Measurements from ENCODE around the gene GLS.
"Not testable (repeated sequence)": the region's sequence is repeated elsewhere in the genome, so short reads cannot be mapped to it uniquely, and the experiment has no call there.

Gene GLS

DNA sequence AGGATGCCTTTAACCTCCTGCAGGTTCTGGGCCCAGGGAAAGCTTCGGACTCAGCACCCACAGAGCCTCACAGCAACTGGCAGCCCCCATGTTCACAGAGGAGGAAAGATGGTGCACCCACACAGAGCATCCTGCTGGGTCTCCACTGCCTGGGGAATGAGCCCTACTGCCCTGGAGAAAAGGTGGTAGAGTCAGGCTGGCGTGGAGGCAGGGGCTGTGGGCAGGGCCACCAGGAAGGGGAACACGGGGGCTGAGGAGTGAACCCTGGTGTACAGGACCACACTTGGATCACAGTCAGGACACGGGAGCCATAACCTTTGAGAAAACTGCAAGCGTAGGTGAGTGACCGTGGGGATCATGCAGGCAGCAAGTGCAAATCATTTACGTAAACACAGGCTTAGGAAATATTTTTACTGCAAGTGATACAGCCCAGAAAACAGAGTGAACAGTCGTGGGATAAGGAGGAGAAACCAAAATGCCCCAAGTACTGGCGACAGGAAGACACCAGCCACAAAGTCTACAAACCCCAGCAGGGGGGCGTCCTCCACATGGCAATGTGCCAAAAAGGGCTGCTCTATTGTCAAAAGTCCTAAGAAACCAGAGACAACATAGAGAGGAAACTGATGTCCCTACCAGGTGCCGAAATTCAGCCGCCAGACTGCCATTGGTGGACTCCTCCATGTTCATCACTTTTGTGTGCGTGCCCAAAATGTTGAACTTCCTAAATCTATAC, 105.8 kb downstream of the GLS start:
- Histone ChIP-seq H3K4me3 (ENCODE audit: low read length) (no peak overlapping the region), H3K27me3 (replicated peaks; ENCODE audit: control insufficient read depth, insufficient read depth, low read length) (no peaks in the 10 kb centered on the region), H3K9ac (ENCODE audit: low read length) (no peak overlapping the region), H3K9me3 (ENCODE audit: control insufficient read depth, low read length) (no peaks in the 10 kb centered on the region), H3K36me3 (ENCODE audit: control insufficient read depth, insufficient read depth, low read length, severe bottlenecking) (peaks cover 100% of the 10 kb centered on the region), H3K4me1 (ENCODE audit: control insufficient read depth, insufficient read depth, low read length) (peaks cover 4% of the 10 kb centered on the region)
- DNase-seq (ENCODE audit: low read depth): no peak

DNA sequence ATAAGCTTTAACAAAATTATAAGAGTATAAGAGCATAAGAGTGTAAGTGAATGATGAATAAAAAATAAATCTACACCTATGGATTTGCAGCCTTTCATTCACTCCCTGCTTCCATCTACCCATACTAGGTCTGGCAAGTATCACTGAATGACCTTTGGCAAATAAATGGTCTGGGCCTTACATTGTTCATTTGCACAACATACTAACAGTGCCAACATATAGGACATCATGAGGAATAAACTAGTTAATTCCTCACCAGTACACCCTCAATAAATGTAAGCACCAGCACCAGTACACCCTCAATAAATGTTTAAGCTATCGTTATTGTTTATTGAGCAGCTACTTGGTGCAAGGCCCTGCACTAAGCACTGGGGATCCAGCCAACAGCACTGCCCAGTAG, 106.5 kb downstream of the GLS start:
- Histone ChIP-seq H3K9me3 (ENCODE audit: control insufficient read depth, low read length) (no peaks in the 10 kb centered on the region), H3K4me1 (ENCODE audit: control insufficient read depth, insufficient read depth, low read length) (peaks cover 4% of the 10 kb centered on the region), H3K27me3 (replicated peaks; ENCODE audit: control insufficient read depth, insufficient read depth, low read length) (no peaks in the 10 kb centered on the region), H3K36me3 (ENCODE audit: control insufficient read depth, insufficient read depth, low read length, severe bottlenecking) (peaks cover 100% of the 10 kb centered on the region), H3K9ac (ENCODE audit: low read length) (no peak overlapping the region), H3K4me3 (ENCODE audit: low read length) (no peak overlapping the region)
- DNase-seq (ENCODE audit: low read depth): no peak

DNA sequence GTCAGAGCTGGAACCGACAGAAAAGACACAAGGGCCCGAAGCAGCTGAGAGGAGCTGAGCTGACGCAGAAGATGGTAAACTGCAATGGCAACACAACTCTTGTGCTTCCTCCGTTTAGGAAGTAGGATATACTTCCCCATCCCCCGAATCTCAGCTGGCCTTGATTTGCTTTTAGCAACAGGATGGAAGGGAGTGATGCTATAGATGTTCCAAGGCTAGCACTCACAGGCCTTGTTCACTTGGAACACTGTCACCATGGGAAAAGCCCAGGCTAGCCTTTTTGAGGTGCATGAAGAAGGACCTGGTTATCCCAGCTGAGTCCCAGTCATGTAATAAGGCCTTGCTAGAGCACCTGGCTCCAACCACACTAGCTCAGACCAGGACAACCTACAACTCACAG, 107.3 kb downstream of the GLS start:
- peaks cover 4% of the 10 kb centered on the region for H3K4me1 ChIP-seq (ENCODE audit: control insufficient read depth, insufficient read depth, low read length)
- no peak overlapping the region for H3K9ac ChIP-seq (ENCODE audit: low read length)
- no peaks in the 10 kb centered on the region for H3K27me3 ChIP-seq (replicated peaks; ENCODE audit: control insufficient read depth, insufficient read depth, low read length)
- no peak for DNase-seq (ENCODE audit: low read depth)
- no peaks in the 10 kb centered on the region for H3K9me3 ChIP-seq (ENCODE audit: control insufficient read depth, low read length)
- H3K36me3 ChIP-seq (ENCODE audit: control insufficient read depth, insufficient read depth, low read length, severe bottlenecking): peaks cover 99% of the 10 kb centered on the region
- no peak overlapping the region for H3K4me3 ChIP-seq (ENCODE audit: low read length)

DNA sequence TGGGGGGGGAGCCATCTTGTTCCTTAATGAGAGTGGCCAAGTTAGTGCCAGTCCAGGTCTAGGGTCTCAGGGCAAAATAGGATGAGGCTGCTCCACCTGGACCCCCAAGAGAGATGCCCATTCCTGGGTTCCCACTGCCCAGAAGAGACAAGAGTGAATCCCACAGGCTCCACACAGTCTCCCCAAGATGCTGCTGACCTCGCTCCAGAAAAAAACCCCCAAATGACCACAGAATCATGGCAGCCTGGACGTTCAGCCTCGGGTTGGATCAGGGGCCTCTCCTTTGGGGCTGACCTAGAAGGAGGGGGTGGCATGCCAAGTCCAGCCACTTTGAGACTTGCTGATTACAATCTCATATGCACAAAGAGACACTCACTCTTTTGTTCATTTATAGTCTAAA, 108.3 kb downstream of the GLS start:
- H3K9ac ChIP-seq (ENCODE audit: low read length): no peak overlapping the region
- peaks cover 4% of the 10 kb centered on the region for H3K4me1 ChIP-seq (ENCODE audit: control insufficient read depth, insufficient read depth, low read length)
- H3K36me3 ChIP-seq (ENCODE audit: control insufficient read depth, insufficient read depth, low read length, severe bottlenecking): peaks cover 99% of the 10 kb centered on the region
- no peak overlapping the region for H3K4me3 ChIP-seq (ENCODE audit: low read length)
- H3K27me3 ChIP-seq (replicated peaks; ENCODE audit: control insufficient read depth, insufficient read depth, low read length): no peaks in the 10 kb centered on the region
- no peak for DNase-seq (ENCODE audit: low read depth)
- H3K9me3 ChIP-seq (ENCODE audit: control insufficient read depth, low read length): no peaks in the 10 kb centered on the region

DNA sequence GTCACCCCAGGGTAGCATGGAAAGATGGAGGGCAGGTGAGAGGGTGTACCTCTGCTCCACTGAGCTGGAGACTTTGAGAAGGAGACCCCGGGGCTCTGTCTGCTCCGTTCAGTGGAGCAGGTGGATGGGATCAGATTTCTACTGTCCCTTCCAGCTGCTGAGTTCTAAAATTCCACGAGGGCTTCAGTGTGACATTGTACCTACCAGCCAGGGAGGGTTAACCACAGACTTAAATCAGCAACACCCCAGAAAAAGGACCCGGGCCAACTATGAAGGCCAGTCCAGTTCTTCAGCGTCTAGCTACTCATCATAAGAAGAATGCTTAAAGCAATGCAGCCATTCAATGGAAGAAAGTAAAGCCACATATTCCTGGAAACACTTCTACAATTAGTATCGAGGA, 109.5 kb downstream of the GLS start:
- no peaks in the 10 kb centered on the region for H3K27me3 ChIP-seq (replicated peaks; ENCODE audit: control insufficient read depth, insufficient read depth, low read length)
- no peak for DNase-seq (ENCODE audit: low read depth)
- peaks cover 97% of the 10 kb centered on the region for H3K36me3 ChIP-seq (ENCODE audit: control insufficient read depth, insufficient read depth, low read length, severe bottlenecking)
- no peak overlapping the region for H3K4me3 ChIP-seq (ENCODE audit: low read length)
- peaks cover 4% of the 10 kb centered on the region for H3K4me1 ChIP-seq (ENCODE audit: control insufficient read depth, insufficient read depth, low read length)
- no peaks in the 10 kb centered on the region for H3K9me3 ChIP-seq (ENCODE audit: control insufficient read depth, low read length)
- H3K9ac ChIP-seq (ENCODE audit: low read length): no peak overlapping the region

DNA sequence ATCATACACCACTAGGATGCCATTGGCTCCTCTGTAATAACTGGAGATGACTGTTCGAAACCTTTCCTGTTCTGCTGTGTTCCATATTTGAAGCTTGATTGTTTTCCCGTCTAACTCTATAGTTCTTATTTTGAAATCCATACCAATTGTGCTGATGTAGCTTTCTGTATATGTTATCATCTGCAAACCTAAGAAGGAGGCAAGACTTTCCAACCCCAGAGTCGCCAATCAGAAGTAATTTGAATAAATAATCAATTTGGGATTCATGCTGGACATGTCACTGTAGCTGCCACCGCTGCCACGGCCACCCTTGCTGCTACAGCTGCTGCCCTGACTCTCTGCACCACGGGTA, 112.6 kb downstream of the GLS start:
- peaks cover 97% of the 10 kb centered on the region for H3K36me3 ChIP-seq (ENCODE audit: control insufficient read depth, insufficient read depth, low read length, severe bottlenecking)
- peaks cover 4% of the 10 kb centered on the region for H3K4me1 ChIP-seq (ENCODE audit: control insufficient read depth, insufficient read depth, low read length)
- H3K27me3 ChIP-seq (replicated peaks; ENCODE audit: control insufficient read depth, insufficient read depth, low read length): no peaks in the 10 kb centered on the region
- no peaks in the 10 kb centered on the region for H3K9me3 ChIP-seq (ENCODE audit: control insufficient read depth, low read length)
- DNase-seq (ENCODE audit: low read depth): no peak
- H3K4me3 ChIP-seq (ENCODE audit: low read length): no peak overlapping the region
- H3K9ac ChIP-seq (ENCODE audit: low read length): no peak overlapping the region

DNA sequence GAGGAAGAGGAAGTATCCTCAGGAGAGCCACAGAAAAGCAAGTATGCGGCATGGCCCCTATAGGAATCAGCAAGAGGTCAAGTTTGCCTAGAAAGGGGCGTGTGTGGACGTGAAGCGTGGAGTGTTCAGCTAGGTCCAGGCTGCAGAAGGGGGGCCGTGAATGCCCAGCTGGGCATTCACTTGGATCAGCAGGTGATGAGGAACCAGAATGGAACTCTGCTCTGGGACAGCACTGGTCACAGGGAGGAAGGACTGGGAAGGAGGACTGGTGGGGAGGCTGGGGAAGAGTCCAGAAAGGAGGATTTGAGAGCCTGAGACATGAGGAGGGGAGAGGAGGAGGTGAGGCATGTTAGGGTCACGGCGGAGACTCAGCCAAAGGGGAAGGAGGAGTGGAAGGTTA, 113.5 kb downstream of the GLS start:
- peaks cover 97% of the 10 kb centered on the region for H3K36me3 ChIP-seq (ENCODE audit: control insufficient read depth, insufficient read depth, low read length, severe bottlenecking)
- H3K27me3 ChIP-seq (replicated peaks; ENCODE audit: control insufficient read depth, insufficient read depth, low read length): no peaks in the 10 kb centered on the region
- no peak overlapping the region for H3K4me3 ChIP-seq (ENCODE audit: low read length)
- H3K9me3 ChIP-seq (ENCODE audit: control insufficient read depth, low read length): no peaks in the 10 kb centered on the region
- H3K9ac ChIP-seq (ENCODE audit: low read length): no peak overlapping the region
- peaks cover 4% of the 10 kb centered on the region for H3K4me1 ChIP-seq (ENCODE audit: control insufficient read depth, insufficient read depth, low read length)
- no peak for DNase-seq (ENCODE audit: low read depth)

DNA sequence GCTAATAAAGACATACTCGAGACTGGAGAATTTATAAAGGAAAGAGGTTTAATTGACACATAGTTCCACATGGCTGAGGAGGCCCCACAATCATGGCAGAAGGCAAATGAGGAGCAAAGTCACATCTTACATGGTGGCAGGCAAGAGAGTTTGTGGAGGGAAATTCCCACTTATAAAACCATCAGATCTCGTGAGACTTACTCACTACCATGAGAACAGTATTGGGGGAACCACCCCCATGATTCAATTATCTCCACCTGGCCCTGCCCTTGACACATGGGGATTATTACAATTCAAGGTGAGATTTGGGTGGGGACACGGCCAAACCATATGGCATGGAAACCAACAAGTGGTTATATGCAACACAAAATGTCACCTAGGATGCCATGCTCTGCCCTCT, 114.7 kb downstream of the GLS start:
- H3K9me3 ChIP-seq (ENCODE audit: control insufficient read depth, low read length); H3K4me3 ChIP-seq (ENCODE audit: low read length); DNase-seq (ENCODE audit: low read depth); H3K27me3 ChIP-seq (replicated peaks; ENCODE audit: control insufficient read depth, insufficient read depth, low read length); H3K4me1 ChIP-seq (ENCODE audit: control insufficient read depth, insufficient read depth, low read length); H3K9ac ChIP-seq (ENCODE audit: low read length): not testable (repeated sequence)
- peaks cover 97% of the 10 kb centered on the region for H3K36me3 ChIP-seq (ENCODE audit: control insufficient read depth, insufficient read depth, low read length, severe bottlenecking)

DNA sequence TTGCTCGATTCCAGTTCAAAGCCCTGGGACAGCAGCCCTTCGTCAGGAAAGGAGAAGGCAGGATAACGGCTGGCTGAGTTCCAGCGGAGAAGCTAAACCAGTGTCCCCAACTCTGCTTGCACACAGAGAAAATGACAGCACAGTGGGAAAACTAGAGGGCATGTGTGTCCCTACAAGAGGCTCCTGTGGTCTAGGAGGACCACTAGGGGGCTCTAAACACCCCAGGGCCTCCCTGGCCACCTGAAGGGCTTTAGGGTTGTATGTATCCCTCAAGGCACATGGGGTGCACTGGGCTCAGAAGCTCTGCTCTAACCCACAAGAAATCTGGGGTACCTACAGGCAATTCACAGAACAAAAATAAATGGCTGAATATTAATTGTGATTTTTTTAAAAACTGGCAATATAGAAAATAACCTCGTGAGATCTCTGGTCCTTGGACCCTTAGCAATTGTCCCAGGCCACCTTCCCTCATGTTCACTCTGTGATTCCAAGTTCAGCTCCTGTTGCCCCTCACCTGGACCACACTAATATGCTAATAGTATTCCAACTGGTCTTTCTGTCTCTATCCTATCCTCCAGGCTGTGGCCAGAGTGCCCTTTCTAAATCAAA, 115.8 kb downstream of the GLS start:
- DNase-seq (ENCODE audit: low read depth): peak; percentile 48
- Histone ChIP-seq H3K4me1 (ENCODE audit: control insufficient read depth, insufficient read depth, low read length) (peaks cover 4% of the 10 kb centered on the region), H3K9ac (ENCODE audit: low read length) (no peak overlapping the region), H3K27me3 (replicated peaks; ENCODE audit: control insufficient read depth, insufficient read depth, low read length) (no peaks in the 10 kb centered on the region), H3K36me3 (ENCODE audit: control insufficient read depth, insufficient read depth, low read length, severe bottlenecking) (peaks cover 97% of the 10 kb centered on the region), H3K4me3 (ENCODE audit: low read length) (no peak overlapping the region), H3K9me3 (ENCODE audit: control insufficient read depth, low read length) (no peaks in the 10 kb centered on the region)

DNA sequence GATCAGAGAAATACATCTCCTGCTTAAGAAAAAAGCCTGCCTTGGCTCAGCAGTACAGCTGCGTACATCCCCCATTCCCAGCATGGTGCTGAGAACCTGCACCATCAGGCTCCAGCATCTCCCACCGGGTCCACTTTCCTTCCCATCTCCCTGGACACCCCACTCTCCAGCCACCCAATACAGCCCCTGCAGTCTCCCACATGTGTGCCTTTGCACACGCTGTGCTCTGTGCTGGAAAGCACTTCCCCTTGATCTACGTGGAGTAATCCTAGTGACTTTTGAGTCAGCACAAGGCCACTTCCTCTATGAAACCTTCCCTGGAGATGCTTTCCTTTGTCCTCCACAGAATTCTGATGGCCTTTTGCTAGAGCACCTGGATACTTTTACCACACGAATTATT, 116.3 kb downstream of the GLS start:
- Histone ChIP-seq H3K36me3 (ENCODE audit: control insufficient read depth, insufficient read depth, low read length, severe bottlenecking) (peaks cover 97% of the 10 kb centered on the region), H3K27me3 (replicated peaks; ENCODE audit: control insufficient read depth, insufficient read depth, low read length) (no peaks in the 10 kb centered on the region), H3K9ac (ENCODE audit: low read length) (no peak overlapping the region), H3K4me1 (ENCODE audit: control insufficient read depth, insufficient read depth, low read length) (peaks cover 4% of the 10 kb centered on the region), H3K4me3 (ENCODE audit: low read length) (no peak overlapping the region), H3K9me3 (ENCODE audit: control insufficient read depth, low read length) (no peaks in the 10 kb centered on the region)
- no peak for DNase-seq (ENCODE audit: low read depth)

DNA sequence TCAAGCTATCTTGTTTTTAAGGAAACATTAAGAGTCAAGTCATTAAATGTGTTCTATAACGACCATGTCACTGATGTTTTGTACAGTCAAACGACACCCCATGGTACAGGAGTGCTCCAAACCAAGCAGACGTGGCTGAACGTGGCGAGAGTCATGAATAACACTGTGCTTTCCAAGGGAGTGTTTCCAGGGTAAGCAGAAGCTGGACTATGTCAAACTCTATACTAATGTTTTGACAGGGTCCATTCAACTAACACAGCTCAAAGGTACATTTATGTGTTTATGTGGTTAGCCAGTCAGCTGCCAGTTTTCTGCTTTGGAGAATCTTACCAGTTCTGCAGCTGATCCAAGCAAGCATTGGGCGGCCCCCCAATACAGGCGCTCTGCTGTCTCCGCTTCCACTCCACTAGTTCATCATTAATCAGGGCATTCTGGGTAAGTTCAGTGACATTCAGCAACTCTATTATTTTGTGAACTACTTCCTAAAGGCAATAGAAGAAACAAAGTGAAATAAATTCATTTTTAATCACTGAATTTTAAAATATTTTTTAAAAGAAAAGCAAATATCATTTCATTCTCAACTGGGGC, 117.0 kb downstream of the GLS start:
- Histone ChIP-seq H3K4me1 (ENCODE audit: control insufficient read depth, insufficient read depth, low read length) (peaks cover 4% of the 10 kb centered on the region), H3K36me3 (ENCODE audit: control insufficient read depth, insufficient read depth, low read length, severe bottlenecking) (peaks cover 97% of the 10 kb centered on the region)
- DNase-seq (ENCODE audit: low read depth): no peak

More for the DNA sequence above, 117.0 kb downstream of the GLS start:
- Histone ChIP-seq H3K27me3 (replicated peaks; ENCODE audit: control insufficient read depth, insufficient read depth, low read length) (no peaks in the 10 kb centered on the region), H3K4me3 (ENCODE audit: low read length) (no peak overlapping the region), H3K9ac (ENCODE audit: low read length) (no peak overlapping the region), H3K9me3 (ENCODE audit: control insufficient read depth, low read length) (no peaks in the 10 kb centered on the region)

Measured in adipocyte (in vitro differentiated cells).